Smooth muscle cell of the brain vasculature (primary cell): ENCODE measurements around the gene PDE3B.
"Not testable (repeated sequence)": the region's sequence is repeated elsewhere in the genome, so short reads cannot be mapped to it uniquely, and the experiment has no call there.

Experiments
- DNase-seq: peaks from one replicate; pipeline ENCODE4 v3.0.0-alpha.2; 2012; ENCODE audit warnings: low read depth, low spot score

Gene PDE3B

GRCh38 chr11:14676068-14676467 lies 32.5 kb downstream of the PDE3B start:
- no peak for DNase-seq

GRCh38 chr11:14677146-14677545 lies 33.5 kb downstream of the PDE3B start:
- DNase-seq: no peak

DNA sequence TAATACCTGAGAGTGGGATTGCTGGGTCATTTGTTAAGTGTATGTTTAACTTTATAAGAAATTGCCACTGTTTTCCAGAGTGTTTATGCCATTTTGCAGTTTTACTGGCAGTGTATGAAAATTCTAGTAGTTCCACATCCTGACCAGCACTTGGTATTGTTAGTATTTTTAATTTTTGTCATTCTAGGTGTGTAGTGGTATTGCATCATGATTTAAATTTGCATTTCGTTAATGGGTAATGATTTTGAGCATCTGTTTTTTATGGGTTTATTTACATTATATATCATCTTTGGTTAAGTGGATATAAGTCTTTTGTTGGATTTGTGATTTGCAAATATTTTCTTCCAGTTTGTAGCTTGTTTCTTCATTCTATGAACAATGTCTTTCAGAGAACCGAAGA lies 34.7 kb downstream of the PDE3B start:
- DNase-seq: no peak

DNA sequence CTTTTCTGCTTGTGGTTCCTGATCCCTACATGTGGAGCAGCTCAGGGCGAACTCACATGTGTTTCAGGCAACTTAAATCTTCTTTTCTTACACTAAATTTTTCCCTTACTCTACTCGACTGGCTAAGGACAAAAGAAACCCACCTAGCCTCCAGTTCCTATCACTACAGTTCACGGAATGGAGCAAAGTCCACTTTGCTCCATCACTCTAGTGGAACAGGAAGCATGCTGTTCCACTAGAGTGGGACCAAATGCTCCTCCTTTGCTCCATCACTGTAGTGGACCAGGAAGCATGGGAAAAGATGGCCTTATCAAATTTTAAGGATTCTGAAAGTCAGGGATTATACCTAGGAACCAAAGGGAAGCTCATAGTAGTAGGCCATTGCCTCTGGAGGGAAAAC lies 36.1 kb downstream of the PDE3B start:
- DNase-seq: no peak

GRCh38 chr11:14684234-14684915 lies 40.8 kb downstream of the PDE3B start:
- not testable (repeated sequence) for DNase-seq

- DNase-seq: no peak
These were observed 43.9 kb downstream of the PDE3B start for GRCh38 chr11:14687456-14687855.

GRCh38 chr11:14687943-14688627 lies 44.5 kb downstream of the PDE3B start:
- DNase-seq: no peak

DNA sequence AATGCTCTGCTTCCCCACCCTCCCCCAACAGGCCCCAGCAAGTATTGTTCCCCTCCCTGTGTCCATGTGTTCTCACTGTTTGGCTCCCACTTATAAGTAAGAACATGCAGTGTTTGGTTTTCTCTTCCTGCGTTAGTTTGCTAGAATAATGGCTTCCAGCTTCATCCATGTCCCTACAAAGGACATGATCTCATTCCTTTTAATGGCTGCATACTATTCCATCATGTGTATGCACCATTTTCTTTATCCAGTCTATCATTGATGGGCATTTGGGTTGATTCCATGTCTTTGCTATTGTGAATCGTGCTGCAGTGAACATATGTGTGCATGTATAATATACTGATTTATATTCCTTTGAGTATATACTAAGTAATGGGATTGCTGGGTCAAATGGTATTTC lies 52.1 kb downstream of the PDE3B start:
- DNase-seq: not testable (repeated sequence)

- DNase-seq: no peak
These were observed 55.2 kb downstream of the PDE3B start for GRCh38 chr11:14698771-14699170.

- no peak for DNase-seq
These were observed 57.0 kb downstream of the PDE3B start for GRCh38 chr11:14700593-14700992.

GRCh38 chr11:14702760-14703159 lies 59.2 kb downstream of the PDE3B start:
- DNase-seq: no peak

DNA sequence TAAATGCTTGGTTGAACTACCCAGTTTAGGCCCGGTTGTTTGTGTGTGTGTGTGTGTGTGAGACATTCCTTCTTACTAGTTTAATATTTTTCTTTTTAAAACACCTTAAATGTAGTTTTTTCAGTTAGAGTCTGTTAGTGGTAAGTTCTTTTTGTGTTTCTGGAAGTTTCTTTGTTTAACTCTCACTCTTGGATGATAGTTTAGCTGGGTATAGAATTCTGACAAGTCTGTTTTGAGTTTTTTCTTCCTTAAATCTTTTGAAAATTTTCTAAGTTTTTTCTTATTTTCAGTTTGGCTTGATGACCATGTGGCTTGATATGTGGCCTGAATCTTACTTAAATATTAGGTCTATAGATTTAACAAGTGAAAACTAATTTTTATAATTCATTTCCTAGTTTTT lies 60.1 kb downstream of the PDE3B start:
- DNase-seq: no peak

DNA sequence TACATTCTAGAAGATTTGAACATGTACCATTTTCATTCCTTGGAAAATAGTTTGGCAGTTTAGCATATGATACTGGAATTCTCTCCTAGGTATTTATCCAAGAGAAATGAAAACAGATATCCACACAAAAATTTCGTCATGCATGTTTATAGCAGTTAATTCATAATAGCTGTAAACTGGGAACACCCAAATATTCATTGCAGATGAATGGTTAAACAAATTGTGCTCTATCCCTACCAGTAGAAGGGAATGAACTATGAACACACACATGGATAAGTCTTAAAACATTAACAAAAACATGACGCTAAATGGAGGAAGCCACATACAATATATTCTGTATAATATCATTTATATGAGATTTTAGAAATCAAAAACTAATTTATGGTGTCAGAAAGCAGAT lies 61.5 kb downstream of the PDE3B start:
- no peak for DNase-seq

- no peak for DNase-seq
These were observed 70.1 kb downstream of the PDE3B start for GRCh38 chr11:14713496-14714244.

- not testable (repeated sequence) for DNase-seq
These were observed 72.1 kb downstream of the PDE3B start for GRCh38 chr11:14715669-14716068.

GRCh38 chr11:14722496-14722895 lies 78.9 kb downstream of the PDE3B start:
- no peak for DNase-seq

DNA sequence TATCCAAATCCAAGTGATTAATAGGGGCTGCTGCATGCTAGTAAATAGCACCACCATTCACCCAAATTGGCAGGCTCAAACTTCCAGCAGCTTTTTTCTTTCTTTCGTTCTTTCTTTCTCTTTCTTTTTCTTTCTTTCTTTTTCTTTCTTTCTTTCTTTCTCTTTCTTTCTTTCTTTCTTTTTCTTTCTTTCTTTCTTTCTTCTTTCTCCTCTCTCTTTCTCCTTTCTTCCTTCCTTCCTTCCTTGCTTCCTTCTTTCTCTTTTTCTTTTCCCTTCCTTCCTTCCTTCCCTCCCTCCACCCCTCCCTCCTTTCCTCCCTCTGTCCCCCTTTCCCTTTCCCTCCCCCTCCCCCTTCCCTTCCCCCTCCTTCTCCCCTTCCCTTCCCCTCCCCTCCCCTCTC lies 81.5 kb downstream of the PDE3B start:
- DNase-seq: no peak

DNA sequence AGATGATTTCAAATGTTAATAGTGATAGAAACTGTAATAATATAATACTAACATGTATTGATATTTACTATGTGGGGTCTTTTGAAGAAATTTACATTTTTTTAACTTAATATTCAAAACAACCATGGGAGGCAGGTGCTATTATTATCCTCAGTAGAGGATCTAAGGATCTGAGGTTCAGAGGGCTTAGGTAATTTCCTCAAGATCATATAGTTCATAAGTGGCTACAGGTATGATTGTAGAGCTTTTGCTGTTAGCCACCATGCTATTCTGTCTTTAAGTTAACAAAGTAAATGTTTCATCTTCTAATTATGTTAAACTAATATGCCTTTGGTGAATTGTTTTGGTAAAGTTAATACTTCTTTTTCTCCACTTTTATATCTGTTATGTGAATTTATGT lies 83.6 kb downstream of the PDE3B start:
- DNase-seq: no peak

GRCh38 chr11:14727746-14728145 lies 84.1 kb downstream of the PDE3B start:
- DNase-seq: no peak

- not testable (repeated sequence) for DNase-seq
These were observed 96.9 kb downstream of the PDE3B start for GRCh38 chr11:14740539-14740938.

- no peak for DNase-seq
These were observed 97.6 kb downstream of the PDE3B start for GRCh38 chr11:14741195-14741594.

GRCh38 chr11:14742849-14743559 lies 99.4 kb downstream of the PDE3B start:
- no peak for DNase-seq
